Measurements from ENCODE around the gene FZD2.
A peak's percentile ranks its signal among the peaks of the same experiment; 100 is the strongest.
"Not testable (repeated sequence)": the region's sequence is repeated elsewhere in the genome, so short reads cannot be mapped to it uniquely, and the experiment has no call there.

Gene FZD2

DNA sequence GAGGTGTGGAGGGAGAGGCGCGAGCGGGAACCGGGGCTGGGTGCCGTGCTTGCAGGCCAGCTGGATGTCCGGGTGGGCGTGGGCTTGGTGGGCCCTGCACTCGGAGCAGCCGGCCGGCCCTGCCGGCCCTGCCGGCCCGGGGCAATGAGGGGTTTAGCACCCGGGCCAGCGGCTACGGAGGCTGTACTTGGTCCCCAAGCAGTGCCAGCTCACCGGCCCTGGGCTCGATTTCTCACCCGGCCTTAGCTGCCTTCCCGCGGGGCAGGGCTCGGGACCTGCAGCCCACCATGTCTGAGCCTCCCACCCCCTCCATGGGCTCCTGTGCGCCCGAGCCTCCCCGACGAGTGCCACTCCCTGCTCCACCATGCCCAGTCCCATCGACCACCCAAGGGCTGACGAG, 29.3 kb upstream of the FZD2 start:
- no peak overlapping the region for H3K4me3 ChIP-seq (ENCODE audit: low read depth, low read length)
- TF ChIP-seq, protein P1, sequence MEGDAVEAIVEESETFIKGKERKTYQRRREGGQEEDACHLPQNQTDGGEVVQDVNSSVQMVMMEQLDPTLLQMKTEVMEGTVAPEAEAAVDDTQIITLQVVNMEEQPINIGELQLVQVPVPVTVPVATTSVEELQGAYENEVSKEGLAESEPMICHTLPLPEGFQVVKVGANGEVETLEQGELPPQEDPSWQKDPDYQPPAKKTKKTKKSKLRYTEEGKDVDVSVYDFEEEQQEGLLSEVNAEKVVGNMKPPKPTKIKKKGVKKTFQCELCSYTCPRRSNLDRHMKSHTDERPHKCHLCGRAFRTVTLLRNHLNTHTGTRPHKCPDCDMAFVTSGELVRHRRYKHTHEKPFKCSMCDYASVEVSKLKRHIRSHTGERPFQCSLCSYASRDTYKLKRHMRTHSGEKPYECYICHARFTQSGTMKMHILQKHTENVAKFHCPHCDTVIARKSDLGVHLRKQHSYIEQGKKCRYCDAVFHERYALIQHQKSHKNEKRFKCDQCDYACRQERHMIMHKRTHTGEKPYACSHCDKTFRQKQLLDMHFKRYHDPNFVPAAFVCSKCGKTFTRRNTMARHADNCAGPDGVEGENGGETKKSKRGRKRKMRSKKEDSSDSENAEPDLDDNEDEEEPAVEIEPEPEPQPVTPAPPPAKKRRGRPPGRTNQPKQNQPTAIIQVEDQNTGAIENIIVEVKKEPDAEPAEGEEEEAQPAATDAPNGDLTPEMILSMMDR (IDR thresholded peaks at IDR 0.05; ENCODE audit: low read depth, low read length) = no peak
- TF ChIP-seq, protein P2, sequence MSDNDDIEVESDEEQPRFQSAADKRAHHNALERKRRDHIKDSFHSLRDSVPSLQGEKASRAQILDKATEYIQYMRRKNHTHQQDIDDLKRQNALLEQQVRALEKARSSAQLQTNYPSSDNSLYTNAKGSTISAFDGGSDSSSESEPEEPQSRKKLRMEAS (IDR thresholded peaks at IDR 0.05; ENCODE audit: low read depth, low read length) = no peak
- TF ChIP-seq POLR2A (IDR thresholded peaks at IDR 0.05; ENCODE audit: extremely low read depth, insufficient read length) (no peak), MYC (IDR thresholded peaks at IDR 0.05; ENCODE audit: low read depth, low read length) (no peak)
- DNase-seq (ENCODE audit: low read depth) = no peak

DNA sequence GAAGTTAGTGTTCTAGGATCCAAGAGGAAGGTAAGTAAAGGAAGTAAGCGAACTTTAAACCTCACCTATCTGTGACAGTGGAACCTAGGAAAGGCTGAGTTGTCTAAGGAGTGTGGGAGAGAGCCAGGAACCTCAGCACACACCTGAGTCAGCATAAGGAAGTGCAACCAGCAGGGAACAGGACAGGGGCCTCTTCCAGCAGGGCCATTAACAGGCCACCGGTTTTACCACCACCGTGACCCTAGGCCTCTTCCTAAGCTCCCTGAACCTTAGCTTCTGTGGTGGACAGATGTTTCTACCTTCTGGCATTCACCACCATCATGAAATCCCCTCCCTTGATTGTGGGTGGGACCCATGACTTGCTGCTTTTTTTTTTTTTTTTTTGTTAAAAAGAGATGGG, 27.4 kb upstream of the FZD2 start:
- H3K4me3 ChIP-seq (ENCODE audit: low read depth, low read length) = no peak overlapping the region
- DNase-seq (ENCODE audit: low read depth) = no peak
- TF ChIP-seq POLR2A (IDR thresholded peaks at IDR 0.05; ENCODE audit: extremely low read depth, insufficient read length) (no peak), MYC (IDR thresholded peaks at IDR 0.05; ENCODE audit: low read depth, low read length) (no peak)
- TF ChIP-seq, protein P2 (IDR thresholded peaks at IDR 0.05; ENCODE audit: low read depth, low read length) = no peak
- TF ChIP-seq, protein P1 (IDR thresholded peaks at IDR 0.05; ENCODE audit: low read depth, low read length) = no peak

DNA sequence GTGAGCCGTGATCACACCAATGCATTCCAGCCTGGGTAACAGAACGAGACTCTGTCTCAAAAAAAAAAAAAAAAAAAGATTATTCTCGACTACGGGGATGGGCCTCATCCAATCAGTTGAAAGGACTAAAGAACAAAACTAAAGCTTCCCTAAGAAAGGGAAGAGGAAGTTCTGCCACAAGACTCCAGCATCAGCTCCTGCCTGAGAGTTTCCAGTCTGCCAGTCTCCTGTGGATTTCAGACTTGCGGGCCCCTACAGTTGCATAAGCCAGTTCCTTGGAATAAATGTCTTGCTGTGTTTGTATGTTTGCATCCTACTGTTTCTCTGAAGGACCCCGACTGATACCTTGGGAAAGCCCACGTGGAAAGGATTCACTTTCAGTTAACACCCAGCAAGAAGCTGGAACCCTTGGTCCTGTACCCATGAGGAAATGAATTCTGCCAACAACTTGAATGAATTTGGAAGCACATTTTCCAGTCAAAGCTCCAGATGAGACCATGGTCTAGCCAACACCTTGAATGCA, 26.3 kb upstream of the FZD2 start:
- H3K4me3 ChIP-seq (ENCODE audit: low read depth, low read length) = no peak overlapping the region
- TF ChIP-seq MYC (IDR thresholded peaks at IDR 0.05; ENCODE audit: low read depth, low read length) = no peak
- TF ChIP-seq, protein P2 (IDR thresholded peaks at IDR 0.05; ENCODE audit: low read depth, low read length) = no peak
- TF ChIP-seq, protein P1 (IDR thresholded peaks at IDR 0.05; ENCODE audit: low read depth, low read length) = no peak
- no peak for TF ChIP-seq POLR2A (IDR thresholded peaks at IDR 0.05; ENCODE audit: extremely low read depth, insufficient read length)
- no peak for DNase-seq (ENCODE audit: low read depth)

DNA sequence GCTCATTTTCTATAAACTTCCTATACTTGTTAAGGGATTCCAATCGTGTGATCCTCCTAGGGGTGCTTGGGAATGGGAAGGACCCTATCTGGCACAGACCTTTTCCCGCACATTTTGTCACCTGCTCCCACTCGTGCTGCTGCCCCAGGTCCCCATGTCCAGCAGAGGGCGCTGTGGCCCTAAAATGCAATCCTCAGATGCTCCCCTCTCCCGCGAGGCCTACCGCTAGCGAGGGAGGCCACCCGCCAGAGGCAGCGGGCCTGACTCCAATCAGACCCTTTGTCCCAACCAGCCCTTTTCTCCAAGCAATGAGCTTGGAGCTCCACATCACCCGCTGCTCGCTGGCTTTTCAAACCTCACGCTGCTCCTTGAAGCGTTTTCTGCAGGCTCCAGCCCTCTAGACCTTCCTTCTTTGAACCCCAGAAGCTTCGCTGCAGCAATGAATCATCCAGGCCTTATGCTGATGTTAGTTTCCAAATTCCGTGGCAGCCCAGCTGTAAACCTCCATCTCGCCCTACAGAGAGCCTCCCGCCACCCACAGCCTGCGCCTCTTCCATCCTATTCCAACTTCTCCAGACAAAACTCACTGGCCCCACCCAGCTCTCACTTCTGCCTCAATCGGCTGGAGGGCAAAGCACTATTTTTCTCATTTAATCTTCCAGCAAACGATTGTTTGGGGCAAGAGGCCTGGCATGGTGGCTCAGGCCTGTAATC, 23.6 kb upstream of the FZD2 start:
- DNase-seq (ENCODE audit: low read depth) = peak; percentile 86
- TF ChIP-seq POLR2A (IDR thresholded peaks at IDR 0.05; ENCODE audit: extremely low read depth, insufficient read length) (no peak), MYC (IDR thresholded peaks at IDR 0.05; ENCODE audit: low read depth, low read length) (0 out of 2 replicates have a peak, but pooled peaks have one; percentile 22)
- TF ChIP-seq, protein P1 (IDR thresholded peaks at IDR 0.05; ENCODE audit: low read depth, low read length) = peak; percentile 87
- TF ChIP-seq, protein P2 (IDR thresholded peaks at IDR 0.05; ENCODE audit: low read depth, low read length) = peak; percentile 82
- H3K4me3 ChIP-seq (ENCODE audit: low read depth, low read length) = no peak overlapping the region

DNA sequence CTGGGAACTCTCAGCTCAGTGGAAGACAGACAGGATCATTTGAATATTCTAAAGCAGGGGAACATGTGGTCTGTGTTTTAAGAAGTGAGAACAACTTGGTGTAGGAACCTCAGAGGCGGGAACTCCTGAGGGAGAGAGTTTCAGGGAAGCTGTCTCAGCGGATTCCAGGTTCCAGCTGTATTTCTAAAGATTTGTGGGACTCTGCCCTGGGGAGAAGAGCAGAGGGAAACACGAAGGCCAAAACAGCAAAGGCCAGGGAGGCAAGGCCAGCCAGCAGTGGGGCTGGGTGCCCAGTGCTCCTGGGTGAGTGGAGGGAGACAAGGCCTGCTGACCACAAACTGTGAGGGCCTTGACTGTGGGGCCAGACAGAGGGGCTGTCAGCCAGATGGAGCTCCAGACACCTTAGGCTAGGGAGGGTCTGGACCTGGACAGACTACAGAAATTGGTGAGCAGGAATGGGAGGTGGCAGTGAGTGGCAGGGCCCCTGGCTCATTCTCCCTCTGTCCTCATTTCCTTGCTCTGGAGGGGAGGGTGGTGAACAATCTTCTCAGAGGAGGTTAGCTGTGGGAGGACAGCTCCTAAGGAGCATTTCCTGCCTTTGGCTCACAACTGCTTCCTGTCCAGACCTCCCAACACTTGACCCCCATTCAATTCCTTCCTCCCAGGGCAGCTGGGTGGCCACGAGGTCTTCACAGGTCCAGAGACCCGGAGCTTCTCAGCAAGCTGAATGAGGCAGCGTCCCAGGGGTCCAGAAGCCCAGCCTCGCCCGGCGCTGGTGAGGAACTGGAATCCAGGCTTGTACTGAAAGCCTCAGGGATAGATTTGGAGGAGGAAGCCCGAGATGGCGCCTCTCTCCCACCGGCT, 21.0 kb upstream of the FZD2 start:
- peak; percentile 72 for DNase-seq (ENCODE audit: low read depth)
- TF ChIP-seq, protein P2 (IDR thresholded peaks at IDR 0.05; ENCODE audit: low read depth, low read length) = 0 out of 2 replicates have a peak, but pooled peaks have one; percentile 9
- TF ChIP-seq POLR2A (IDR thresholded peaks at IDR 0.05; ENCODE audit: extremely low read depth, insufficient read length) (no peak), MYC (IDR thresholded peaks at IDR 0.05; ENCODE audit: low read depth, low read length) (peak; percentile 52)
- TF ChIP-seq, protein P1 (IDR thresholded peaks at IDR 0.05; ENCODE audit: low read depth, low read length) = no peak
- H3K4me3 ChIP-seq (ENCODE audit: low read depth, low read length) = no peak overlapping the region

DNA sequence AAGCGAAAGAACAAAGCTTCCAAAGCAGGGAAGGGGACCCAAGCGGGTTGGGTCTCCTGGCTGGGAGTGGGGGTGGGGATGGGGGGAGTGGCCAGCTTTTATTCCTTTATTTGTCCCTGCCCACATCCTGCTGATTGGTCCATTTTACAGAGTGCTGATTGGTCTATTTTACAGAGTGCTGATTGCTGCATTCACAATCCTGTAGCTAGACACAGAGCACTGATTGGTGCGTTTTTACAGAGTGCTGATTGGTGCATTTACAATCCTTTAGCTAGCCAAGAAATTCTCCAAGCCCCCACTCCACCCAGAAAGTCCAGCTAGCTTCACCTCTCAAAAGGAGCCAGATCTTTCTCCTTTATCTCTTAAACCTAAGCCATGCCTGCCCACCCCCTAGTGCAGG, 19.4 kb upstream of the FZD2 start:
- H3K4me3 ChIP-seq (ENCODE audit: low read depth, low read length); DNase-seq (ENCODE audit: low read depth): not testable (repeated sequence)
